Neural progenitor cell (in vitro differentiated cells): ENCODE results near the gene CACNA1D. TPM values are rescaled to one million over a fixed set of nuclear protein-coding genes. Genes with fewer than 3 reads are reported as not detected.

Experiments used
- DNase-seq: peaks from one replicate; pipeline ENCODE4 v3.0.0-alpha.2; 2016; ENCODE audit warnings: low spot score
- H2AFZ ChIP-seq: fragments of 200-600 bp; sonication (generic); replicated peaks from 2 replicates; pipeline ENCODE4 v1.6.1; 2016; ENCODE audit warnings: antibody characterized with exemption
- H3F3A ChIP-seq: fragments of 200-600 bp; sonication (generic); 2 replicates; pipeline ENCODE4 v1.6.1; 2016; ENCODE audit warnings: antibody characterized with exemption, low read depth
- H3K27ac ChIP-seq: fragments of 200-600 bp; sonication (generic); 2 replicates; pipeline ENCODE4 v1.5.1; 2016; ENCODE audit warnings: mild to moderate bottlenecking
- H3K27me3 ChIP-seq: fragments of 200-600 bp; sonication (generic); 2 replicates; pipeline ENCODE4 v1.6.1; 2016; ENCODE audit warnings: mild to moderate bottlenecking, moderate library complexity
- H3K36me3 ChIP-seq: fragments of 200-600 bp; sonication (generic); 2 replicates; pipeline ENCODE4 v1.5.1; 2016
- H3K4me1 ChIP-seq: fragments of 200-600 bp; sonication (generic); 2 replicates; pipeline ENCODE4 v1.6.1; 2016; ENCODE audit warnings: mixed run types
- H3K4me2 ChIP-seq: fragments of 200-600 bp; sonication (generic); 2 replicates; pipeline ENCODE4 v1.6.1; 2016
- H3K4me3 ChIP-seq: fragments of 200-600 bp; sonication (generic); 2 replicates; pipeline ENCODE4 v1.5.1; 2016
- H3K79me2 ChIP-seq: fragments of 200-600 bp; sonication (generic); 2 replicates; pipeline ENCODE4 v1.6.1; 2016; ENCODE audit warnings: low read depth
- H3K9ac ChIP-seq: fragments of 200-600 bp; sonication (generic); 2 replicates; pipeline ENCODE4 v1.6.1; 2016
- H3K9me3 ChIP-seq: fragments of 200-600 bp; sonication (generic); 2 replicates; pipeline ENCODE4 v1.5.1; 2016; ENCODE audit warnings: low read depth
- H4K20me1 ChIP-seq: fragments of 200-600 bp; sonication (generic); 2 replicates; pipeline ENCODE4 v1.6.1; 2016; ENCODE audit warnings: low read depth
- H3K27ac Mint-ChIP-seq: 3 replicates; pipeline ENCODE4 v1.8.0; 2021; ENCODE audit warnings: mixed read lengths
- H3K27me3 Mint-ChIP-seq: 2 replicates; pipeline ENCODE4 v1.8.0; 2022; ENCODE audit warnings: low read depth, mild to moderate bottlenecking, inconsistent platforms, moderate library complexity, mixed read lengths; ENCODE audit not compliant: insufficient read depth
- H3K36me3 Mint-ChIP-seq: 3 replicates; pipeline ENCODE4 v1.8.0; 2021; ENCODE audit warnings: mixed read lengths
- H3K4me1 Mint-ChIP-seq: 3 replicates; pipeline ENCODE4 v1.8.0; 2021; ENCODE audit warnings: mixed read lengths
- H3K4me3 Mint-ChIP-seq: 3 replicates; pipeline ENCODE4 v1.8.0; 2021; ENCODE audit warnings: mild to moderate bottlenecking, moderate library complexity, mixed read lengths
- H3K9me3 Mint-ChIP-seq: 3 replicates; pipeline ENCODE4 v1.8.0; 2020; ENCODE audit warnings: mixed read lengths
- EZH2 ChIP-seq: fragments of 200-600 bp; sonication (generic); IDR thresholded peaks from 2 replicates; pipeline ENCODE4 v1.6.1; 2017; ENCODE audit warnings: antibody characterized with exemption, mild to moderate bottlenecking, moderate library complexity
- EZH2phosphoT487 ChIP-seq: fragments of 200-600 bp; sonication (generic); IDR thresholded peaks from 2 replicates; pipeline ENCODE4 v1.6.1; 2017; ENCODE audit warnings: antibody characterized with exemption
- total RNA-seq: library from RNA; depleted of rRNA; stranded (reverse); fragments of >200 nt; gene quantifications from 2 replicates; pipeline ENCODE4 v1.2.3, GENCODE V29; 2015; ENCODE audit warnings: low replicate concordance
- TF ChIP-seq, protein P1 (sequence below): fragments of 200-600 bp; sonication (generic); IDR thresholded peaks from 2 replicates; pipeline ENCODE4 v1.5.1; 2017; ENCODE audit warnings: antibody characterized with exemption, mild to moderate bottlenecking

The CACNA1D gene
- total RNA-seq, 1 donor from 2014 or later = 4.7 TPM

GRCh38 chr3:53731934-53732624, 237.7 kb downstream of the CACNA1D start:
- H3F3A ChIP-seq = no peaks in the 10 kb centered on the region
- H3K4me3 Mint-ChIP-seq = no peak overlapping the region
- H3K27me3 ChIP-seq = no peaks in the 10 kb centered on the region
- no peak overlapping the region for H3K4me3 ChIP-seq
- H3K27ac ChIP-seq = no peak overlapping the region
- no peaks in the 10 kb centered on the region for H3K9me3 Mint-ChIP-seq
- DNase-seq = no peak
- no peaks in the 10 kb centered on the region for H4K20me1 ChIP-seq
- peaks cover 4% of the 10 kb centered on the region for H3K27me3 Mint-ChIP-seq
- H3K4me2 ChIP-seq = no peak overlapping the region
- H3K9me3 ChIP-seq = no peaks in the 10 kb centered on the region
- no peaks in the 10 kb centered on the region for H3K36me3 ChIP-seq
- H3K4me1 Mint-ChIP-seq = peaks cover 13% of the 10 kb centered on the region
- no peaks in the 10 kb centered on the region for H3K79me2 ChIP-seq
- H3K27ac Mint-ChIP-seq = no peak overlapping the region
- TF ChIP-seq EZH2phosphoT487 (no peak), EZH2 (no peak)
- TF ChIP-seq, protein P1, sequence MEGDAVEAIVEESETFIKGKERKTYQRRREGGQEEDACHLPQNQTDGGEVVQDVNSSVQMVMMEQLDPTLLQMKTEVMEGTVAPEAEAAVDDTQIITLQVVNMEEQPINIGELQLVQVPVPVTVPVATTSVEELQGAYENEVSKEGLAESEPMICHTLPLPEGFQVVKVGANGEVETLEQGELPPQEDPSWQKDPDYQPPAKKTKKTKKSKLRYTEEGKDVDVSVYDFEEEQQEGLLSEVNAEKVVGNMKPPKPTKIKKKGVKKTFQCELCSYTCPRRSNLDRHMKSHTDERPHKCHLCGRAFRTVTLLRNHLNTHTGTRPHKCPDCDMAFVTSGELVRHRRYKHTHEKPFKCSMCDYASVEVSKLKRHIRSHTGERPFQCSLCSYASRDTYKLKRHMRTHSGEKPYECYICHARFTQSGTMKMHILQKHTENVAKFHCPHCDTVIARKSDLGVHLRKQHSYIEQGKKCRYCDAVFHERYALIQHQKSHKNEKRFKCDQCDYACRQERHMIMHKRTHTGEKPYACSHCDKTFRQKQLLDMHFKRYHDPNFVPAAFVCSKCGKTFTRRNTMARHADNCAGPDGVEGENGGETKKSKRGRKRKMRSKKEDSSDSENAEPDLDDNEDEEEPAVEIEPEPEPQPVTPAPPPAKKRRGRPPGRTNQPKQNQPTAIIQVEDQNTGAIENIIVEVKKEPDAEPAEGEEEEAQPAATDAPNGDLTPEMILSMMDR = no peak
- no peaks in the 10 kb centered on the region for H3K36me3 Mint-ChIP-seq
- H2AFZ ChIP-seq = no peak overlapping the region
- H3K9ac ChIP-seq = no peak overlapping the region
- no peaks in the 10 kb centered on the region for H3K4me1 ChIP-seq

GRCh38 chr3:53733446-53733845, 239.0 kb downstream of the CACNA1D start:
- Mint-ChIP-seq H3K27me3 (peaks cover 4% of the 10 kb centered on the region), H3K9me3 (no peaks in the 10 kb centered on the region), H3K4me1 (peaks cover 13% of the 10 kb centered on the region), H3K27ac (no peak overlapping the region), H3K36me3 (no peaks in the 10 kb centered on the region), H3K4me3 (no peak overlapping the region)
- TF ChIP-seq EZH2phosphoT487 (no peak), EZH2 (no peak)
- TF ChIP-seq, protein P1 = no peak
- Histone ChIP-seq H4K20me1 (no peaks in the 10 kb centered on the region), H3K4me1 (no peaks in the 10 kb centered on the region), H2AFZ (no peak overlapping the region), H3K27ac (no peak overlapping the region), H3K9ac (no peak overlapping the region), H3K4me2 (no peak overlapping the region), H3K27me3 (no peaks in the 10 kb centered on the region), H3K79me2 (no peaks in the 10 kb centered on the region), H3K36me3 (no peaks in the 10 kb centered on the region), H3K4me3 (no peak overlapping the region), H3F3A (no peaks in the 10 kb centered on the region), H3K9me3 (no peaks in the 10 kb centered on the region)
- DNase-seq = no peak

- H3K4me2 ChIP-seq = no peak overlapping the region
- H3K4me1 Mint-ChIP-seq = peaks cover 3% of the 10 kb centered on the region
- H3K36me3 Mint-ChIP-seq = no peaks in the 10 kb centered on the region
- no peaks in the 10 kb centered on the region for H3K79me2 ChIP-seq
- no peaks in the 10 kb centered on the region for H3K27me3 ChIP-seq
- no peaks in the 10 kb centered on the region for H3K9me3 Mint-ChIP-seq
- H2AFZ ChIP-seq = peak overlapping the region; percentile 68
- no peak for DNase-seq
- no peak overlapping the region for H3K4me3 Mint-ChIP-seq
- H4K20me1 ChIP-seq = no peaks in the 10 kb centered on the region
- no peaks in the 10 kb centered on the region for H3K4me1 ChIP-seq
- no peak overlapping the region for H3K27ac ChIP-seq
- TF ChIP-seq, protein P1 = no peak
- no peak for TF ChIP-seq EZH2phosphoT487
- no peak for TF ChIP-seq EZH2
- H3K36me3 ChIP-seq = no peaks in the 10 kb centered on the region
- H3K4me3 ChIP-seq = no peak overlapping the region
- no peaks in the 10 kb centered on the region for H3K9me3 ChIP-seq
- no peak overlapping the region for H3K27ac Mint-ChIP-seq
- H3K27me3 Mint-ChIP-seq = peaks cover 6% of the 10 kb centered on the region
- H3K9ac ChIP-seq = no peak overlapping the region
- H3F3A ChIP-seq = no peaks in the 10 kb centered on the region
Measured at GRCh38 chr3:53739966-53740365, 245.6 kb downstream of the CACNA1D start.
